Endothelial cell of umbilical vein (primary cell): ENCODE data around the gene PRCD. TPM values are rescaled to one million over a fixed set of nuclear protein-coding genes. Genes with fewer than 3 reads are reported as not detected.

ENCODE experiments used
- BruUV-seq: library from RNA; stranded (reverse); fragments of 400-500 nt; replicated peaks from 2 replicates; lab custom pipeline; 2021; lab: Mats Ljungman, UMichigan
- CTCF ChIA-PET: fragments of 300-600, 350-600 bp; sonication (Branson Sonifier 250); formaldehyde crosslinking; loops from one replicate; lab custom pipeline; 2021; ENCODE audit warnings: antibody characterized with exemption, inconsistent platforms; lab: Charles Lee
- POLR2A ChIA-PET: fragments of 300-600, 350-600 bp; sonication (Branson Sonifier 250); formaldehyde crosslinking; loops from one replicate; lab custom pipeline; 2021; ENCODE audit warnings: antibody characterized with exemption, inconsistent platforms; lab: Charles Lee
- DNase-seq: peaks from one replicate; pipeline ENCODE4 v3.0.0-alpha.2; 2011; ENCODE audit warnings: low read depth, low spot score
- FAIRE-seq: peaks from 2 replicates; lab custom pipeline; 2011; peaks lifted over from hg19 to GRCh38; lab: Jason Lieb, UNC
- H2AFZ ChIP-seq: 2 replicates; pipeline ENCODE4 v1.6.0; 2012; ENCODE audit warnings: low read depth, low read length, control low read depth, inconsistent platforms
- H3K27ac ChIP-seq: 2 replicates; pipeline ENCODE4 v1.5.1; 2011; ENCODE audit warnings: low read depth, mild to moderate bottlenecking, control low read depth, low read length, moderate library complexity; ENCODE audit not compliant: insufficient read depth
- H3K27me3 ChIP-seq, 2 experiments: 2 replicates each; pipeline versions ENCODE4 v1.6.0 to v1.6.1; 2011; ENCODE audit warnings: low read length in 2 of 2, mixed read lengths in 1 of 2; ENCODE audit not compliant: control insufficient read depth in 2 of 2, insufficient read depth in 2 of 2
- H3K36me3 ChIP-seq, 2 experiments: 2 replicates in 1 of 2; 3 replicates in 1 of 2; pipeline ENCODE4 v1.5.1; 2011; ENCODE audit warnings: low read length in 2 of 2, mild to moderate bottlenecking in 1 of 2, moderate library complexity in 1 of 2; ENCODE audit not compliant: control insufficient read depth in 2 of 2, insufficient read depth in 2 of 2; ENCODE audit errors: extremely low read depth in 1 of 2
- H3K4me1 ChIP-seq: 3 replicates; pipeline ENCODE4 v1.5.1; 2011; ENCODE audit warnings: mild to moderate bottlenecking, low read length; ENCODE audit not compliant: control insufficient read depth, insufficient read depth; ENCODE audit errors: extremely low read depth
- H3K4me2 ChIP-seq: 2 replicates; pipeline ENCODE4 v1.6.1; 2011; ENCODE audit warnings: low read length, control low read depth, mixed read lengths; ENCODE audit not compliant: insufficient read depth
- H3K4me3 ChIP-seq, 3 experiments: fragments of 200-600 bp in 1 of 3; sonication (generic), shearing (Covaris generic) in 1 of 3; replicated peaks in 1 of 3; 2 replicates each; pipeline ENCODE4 v1.5.1; 2011 to 2016; ENCODE audit warnings: control low read depth in 3 of 3, low read length in 3 of 3, mild to moderate bottlenecking in 2 of 3, inconsistent platforms in 1 of 3, low read depth in 1 of 3, moderate library complexity in 1 of 3; ENCODE audit not compliant: insufficient read depth in 1 of 3
- H3K79me2 ChIP-seq: 2 replicates; pipeline ENCODE4 v1.6.0; 2012; ENCODE audit warnings: low read length, inconsistent platforms; ENCODE audit not compliant: control insufficient read depth, insufficient read depth
- H3K9ac ChIP-seq: replicated peaks from 2 replicates; pipeline ENCODE3; 2011; ENCODE audit warnings: low read length, control low read depth; ENCODE audit not compliant: insufficient read depth; ENCODE audit errors: extremely low read depth
- H3K9me1 ChIP-seq: replicated peaks from 3 replicates; pipeline ENCODE4 v1.6.0; 2011; ENCODE audit warnings: mild to moderate bottlenecking, low read length; ENCODE audit not compliant: control insufficient read depth, insufficient read depth; ENCODE audit errors: extremely low read depth
- H3K9me3 ChIP-seq: replicated peaks from 2 replicates; pipeline ENCODE4 v1.5.1; 2012; ENCODE audit warnings: low read length, inconsistent platforms; ENCODE audit not compliant: control insufficient read depth, insufficient read depth
- H4K20me1 ChIP-seq: replicated peaks from 2 replicates; pipeline ENCODE3; 2011; ENCODE audit warnings: mild to moderate bottlenecking, low read length; ENCODE audit not compliant: control insufficient read depth, insufficient read depth; ENCODE audit errors: extremely low read depth
- CTCF ChIP-seq, 2 donors: IDR thresholded peaks; 1 replicate in 1 of 2; 2 replicates in 1 of 2; pipeline ENCODE4 v1.5.1; 2011; ENCODE audit warnings: low read length in 2 of 2, mild to moderate bottlenecking in 2 of 2, moderate library complexity in 2 of 2, control low read depth in 1 of 2, inconsistent platforms in 1 of 2, low read depth in 1 of 2; ENCODE audit not compliant: insufficient read depth in 1 of 2; ENCODE audit errors: extremely low read depth in 1 of 2
- EZH2 ChIP-seq: IDR thresholded peaks from 2 replicates; pipeline ENCODE4 v1.6.1; 2012; ENCODE audit warnings: borderline replicate concordance, low read depth, mild to moderate bottlenecking, moderate library complexity, low read length, inconsistent platforms; ENCODE audit not compliant: severe bottlenecking
- FOS ChIP-seq: IDR thresholded peaks from 2 replicates; pipeline ENCODE4 v1.6.1; 2011; ENCODE audit warnings: mild to moderate bottlenecking, low read length, moderate library complexity, borderline replicate concordance; ENCODE audit not compliant: insufficient read depth
- GATA2 ChIP-seq: IDR thresholded peaks from 2 replicates; pipeline ENCODE4 v1.7.0; 2011; ENCODE audit warnings: low read depth, mild to moderate bottlenecking, moderate library complexity, mixed read lengths, low read length; ENCODE audit not compliant: insufficient read length, insufficient read depth
- JUN ChIP-seq: IDR thresholded peaks from 2 replicates; pipeline ENCODE4 v1.6.1; 2011; ENCODE audit warnings: borderline replicate concordance, low read depth; ENCODE audit not compliant: insufficient read length, insufficient read depth
- MAX ChIP-seq: IDR thresholded peaks from 2 replicates; pipeline ENCODE4 v1.6.1; 2011; ENCODE audit not compliant: insufficient read depth, insufficient read length
- MYC ChIP-seq: IDR thresholded peaks from one replicate; pipeline ENCODE4 v1.6.1; 2011; ENCODE audit warnings: mild to moderate bottlenecking, low read depth, low read length
- POLR2A ChIP-seq: IDR thresholded peaks from 2 replicates; pipeline ENCODE4 v1.6.1; 2012; ENCODE audit warnings: low read depth, mild to moderate bottlenecking, control low read depth, low read length
- POLR2AphosphoS5 ChIP-seq: IDR thresholded peaks from 2 replicates; pipeline ENCODE4 v1.6.1; 2012; ENCODE audit warnings: low read depth, mild to moderate bottlenecking, control low read depth, low read length, moderate library complexity; ENCODE audit not compliant: insufficient read depth
- dilution Hi-C: fragments of 300-500 bp; cut with MboI; formaldehyde crosslinking; loops from one replicate; pipeline ENCODE4 v1.15.0; 2019; ENCODE audit warnings: low sequenced_read_pairs; ENCODE audit not compliant: extremely low pct_ligation_motif_present
- intact Hi-C: fragments of 100-400 bp; cut with micrococcal nuclease; formaldehyde crosslinking; loops from one replicate; pipeline ENCODE4 v1.10.0; 2022
- polyA plus RNA-seq, 4 experiments: library from polyadenylated mRNA; depleted of rRNA in 3 of 4; stranded (reverse) in 3 of 4; unstranded in 1 of 4; fragments of >200 nt; gene quantifications; 2 replicates each; pipeline versions ENCODE4 v1.2.1 to v1.2.3, GENCODE V29; 2011 to 2012; ENCODE audit warnings: missing spikeins in 1 of 4
- total RNA-seq: library from RNA; stranded (reverse); gene quantifications from 2 replicates; pipeline ENCODE4 v1.2.3, GENCODE V29; 2021

PRCD gene
- total and polyA plus RNA-seq, 2 donors (not counting 3 experiments of a cell fraction or from before 2014, with no cell fraction given): not detected

GRCh38 chr17:76547642-76548202, 7.9 kb downstream of the PRCD start:
- Histone ChIP-seq H3K4me2 (no peak overlapping the region), H3K27ac (no peak overlapping the region), H3K4me3 (no peak overlapping the region), H4K20me1 (no peaks in the 10 kb centered on the region), H3K4me1 (peaks cover 12% of the 10 kb centered on the region), H3K27me3 (peaks cover 0 to 3% of the 10 kb centered on the region in 2 experiments), H3K9ac (no peak overlapping the region), H2AFZ (no peak overlapping the region), H3K9me3 (no peaks in the 10 kb centered on the region), H3K36me3 (no peaks in the 10 kb centered on the region), H3K79me2 (no peaks in the 10 kb centered on the region), H3K9me1 (no peaks in the 10 kb centered on the region)
- DNase-seq: no peak
- CTCF ChIA-PET: interaction anchor here (1.6 to 5.6 kb wide), 6 partner anchors 9 to 77 kb away, joined by 4 to 106 read pairs (median 28); no protein-coding TSS in a partner anchor
- BruUV-seq: no TSS peak
- POLR2A ChIA-PET: no interaction called here
- FAIRE-seq: no peak
- dilution Hi-C loops: no loop called here
- TF ChIP-seq MYC: no peak
- no peak for TF ChIP-seq FOS
- TF ChIP-seq POLR2AphosphoS5: no peak
- TF ChIP-seq EZH2: no peak
- no peak for TF ChIP-seq JUN
- TF ChIP-seq MAX: no peak
- no peak for TF ChIP-seq POLR2A
- TF ChIP-seq CTCF (IDR thresholded peaks at IDR 0.05; ENCODE audit: extremely low read depth in 1 of 2, insufficient read depth in 1 of 2, low read depth in 1 of 2, low read length in 2 of 2): no peak
- TF ChIP-seq GATA2: no peak
- intact Hi-C loops: loop anchor here (1.0 kb wide), 1 partner anchor 24 kb away; no protein-coding TSS in a partner anchor
